NCI-H446 treated with DMSO at 0.1 percent for 48 hours (cell line): ENCODE data around the gene CLMN.

Source experiments
- DNase-seq: peaks from one replicate; lab custom pipeline; 2025; lab: John Stamatoyannopoulos, UW

The CLMN gene

DNA sequence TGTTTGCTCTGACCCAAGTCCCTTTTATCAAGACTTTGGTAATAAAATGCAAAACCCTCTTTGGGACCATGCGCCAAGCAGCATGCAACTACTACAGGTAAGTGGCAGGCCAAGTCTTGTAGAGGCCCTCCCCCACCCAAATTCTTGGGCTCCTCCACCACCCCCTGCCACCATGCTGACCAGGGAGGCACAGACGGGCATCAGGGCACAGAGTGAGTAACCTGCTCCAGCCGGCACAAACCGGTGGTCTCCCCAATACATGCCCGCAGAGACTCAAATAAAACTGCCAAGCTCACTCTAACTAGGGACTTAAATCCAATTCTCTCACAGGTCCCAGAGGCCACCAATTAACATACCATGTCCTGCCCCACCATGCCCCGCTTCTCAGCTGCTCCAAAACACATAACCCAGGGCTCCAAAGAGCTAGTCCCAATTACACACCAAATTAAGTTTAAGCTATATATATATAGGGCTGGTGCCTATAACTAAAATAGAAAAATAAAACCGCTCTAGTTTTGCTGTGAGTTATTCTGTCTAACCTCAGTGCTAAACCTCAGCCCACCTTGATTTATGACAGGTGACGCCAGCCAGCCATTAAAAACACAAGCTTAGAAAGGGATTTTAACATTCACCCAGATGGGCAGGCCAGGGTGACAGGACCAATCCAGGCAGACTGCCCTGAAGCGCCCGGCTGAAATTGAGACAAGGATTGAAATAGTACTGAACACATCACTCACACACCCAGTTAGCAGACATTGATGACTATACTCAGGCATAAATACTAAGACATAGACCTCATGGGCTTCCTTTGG, 81.0 kb downstream of the CLMN start:
- DNase-seq: no peak

DNA sequence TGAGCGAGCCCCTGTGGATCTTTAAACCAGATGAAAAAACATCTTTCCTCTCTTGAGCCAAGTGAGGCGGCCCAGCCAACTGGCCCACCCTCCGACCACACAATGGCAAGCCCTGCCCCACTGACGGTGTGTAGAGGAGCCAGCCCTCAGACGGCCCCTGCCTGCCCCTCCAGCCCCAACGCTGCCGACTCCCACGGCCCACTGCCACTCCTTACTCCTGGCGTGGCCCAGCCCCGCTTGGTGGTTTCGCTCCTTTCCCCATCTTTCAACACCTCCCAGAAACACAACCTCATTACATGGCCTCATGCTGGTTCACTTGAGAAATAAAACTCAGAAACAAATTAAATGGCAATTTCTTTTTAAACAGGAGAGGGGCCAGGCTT, 81.8 kb downstream of the CLMN start:
- no peak for DNase-seq

DNA sequence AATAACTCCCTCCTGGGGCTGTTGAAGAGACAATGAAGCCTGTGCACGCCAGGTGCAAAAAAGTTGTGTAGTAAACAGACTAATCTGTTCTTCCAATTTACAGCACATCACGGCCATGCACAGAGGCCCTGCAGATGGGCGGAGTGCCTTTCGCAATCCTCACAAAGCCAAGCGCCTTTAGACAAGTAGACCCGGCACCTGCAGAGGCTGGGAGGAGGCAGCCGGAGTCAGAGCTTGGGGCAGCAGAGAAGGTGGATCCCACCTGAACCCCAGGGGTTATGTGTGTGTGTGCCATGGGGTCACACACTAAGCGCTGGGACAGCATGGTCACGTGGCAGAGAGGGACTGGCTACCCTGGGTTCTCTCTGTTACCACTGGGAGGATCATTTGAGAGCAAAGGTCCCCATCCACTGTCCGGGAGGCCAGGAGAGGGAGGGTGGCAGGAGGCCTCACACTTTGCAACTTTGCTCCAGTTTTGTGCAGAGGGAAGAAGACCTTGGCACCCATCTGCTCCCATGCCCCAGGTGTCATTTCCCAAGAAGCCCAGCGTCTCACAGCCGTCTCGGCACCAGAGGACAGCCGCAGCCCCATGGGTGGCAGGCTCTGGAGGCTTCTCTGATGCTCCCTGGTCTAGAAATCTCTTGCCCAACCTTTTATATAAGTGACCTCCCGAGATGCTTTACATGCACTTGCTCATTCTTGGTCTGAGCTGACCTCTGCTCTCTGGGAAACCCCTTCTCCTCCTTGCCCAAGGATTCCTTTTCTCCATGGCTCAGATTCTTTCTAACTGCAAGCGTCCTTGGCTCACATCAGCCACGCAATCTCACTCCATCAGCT, 82.4 kb downstream of the CLMN start:
- DNase-seq: no peak

DNA sequence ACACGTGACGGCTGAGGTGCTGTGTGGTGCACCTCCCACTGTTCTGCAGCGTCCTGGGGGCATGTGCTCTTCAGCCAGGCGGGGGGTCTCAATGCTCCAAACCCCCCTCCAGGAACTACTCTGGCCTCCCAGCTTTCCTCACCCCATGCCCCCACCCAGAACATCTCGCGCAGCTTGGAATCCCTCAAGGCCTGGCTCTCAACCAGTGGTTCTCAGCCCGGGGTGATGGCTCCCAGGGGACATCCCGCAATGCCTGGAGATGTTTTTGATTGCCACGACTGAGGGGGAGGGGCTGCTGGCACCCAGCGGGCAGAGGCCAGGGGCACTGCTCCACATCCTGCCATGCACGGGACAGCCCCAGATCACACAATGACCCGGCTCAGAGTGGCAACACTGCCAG, 83.5 kb downstream of the CLMN start:
- no peak for DNase-seq

DNA sequence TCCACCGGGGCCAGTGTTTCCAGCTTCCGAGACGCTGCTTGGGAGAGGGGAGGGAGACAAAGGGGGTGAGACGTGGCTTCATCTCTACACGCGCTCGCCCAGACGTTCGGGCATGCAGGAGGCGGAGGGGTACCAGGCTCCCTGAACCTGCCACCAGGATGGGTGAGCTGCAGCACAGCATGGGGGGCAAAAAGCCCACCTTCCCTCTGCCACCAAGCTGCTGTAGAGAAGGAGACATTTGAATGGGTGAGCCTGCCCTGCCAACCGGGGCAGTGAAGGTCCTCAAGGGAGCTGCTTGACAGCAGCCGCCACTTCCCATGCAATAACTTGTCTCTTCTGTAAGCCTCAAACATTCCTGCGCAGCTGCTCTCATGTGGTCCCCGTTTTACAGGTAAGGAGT, 83.9 kb downstream of the CLMN start:
- no peak for DNase-seq

DNA sequence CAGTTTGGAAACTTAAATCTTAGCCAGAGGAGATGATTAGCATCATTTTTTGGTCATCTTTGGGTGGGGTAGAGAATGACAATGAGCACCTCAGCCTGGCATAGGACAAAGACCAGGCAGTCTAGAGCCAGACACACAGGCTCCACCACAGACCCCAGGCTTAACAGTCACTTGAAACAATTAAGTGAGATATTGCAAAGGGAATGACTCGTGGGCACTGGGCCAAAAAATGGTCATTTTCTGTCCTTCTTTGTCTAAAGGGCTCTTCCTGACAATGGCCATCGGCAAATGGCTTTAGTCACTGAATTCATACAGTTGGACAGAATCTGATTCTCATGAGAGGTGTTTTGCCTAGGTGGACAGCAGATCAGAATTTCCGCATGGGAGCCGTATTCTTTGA, 84.4 kb downstream of the CLMN start:
- no peak for DNase-seq

DNA sequence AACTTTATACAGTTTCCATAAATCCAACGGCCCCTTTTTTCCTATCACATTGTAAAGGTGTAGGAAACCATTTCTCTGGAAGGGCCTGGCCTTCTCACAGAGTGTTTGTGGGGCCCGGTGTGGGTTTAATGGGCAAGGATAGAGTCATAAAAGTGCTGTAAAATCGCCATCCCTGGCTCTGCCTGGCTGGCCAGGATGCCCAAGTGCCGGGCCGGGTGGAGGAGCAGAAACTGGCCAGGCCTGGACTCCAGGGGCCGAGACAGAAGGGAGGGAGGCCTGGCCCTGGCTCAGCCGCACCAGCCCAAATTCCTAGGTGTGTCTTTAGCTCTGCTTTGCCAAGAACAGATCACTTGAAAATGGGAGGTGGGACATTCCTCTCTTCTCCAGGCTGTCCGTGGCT, 85.3 kb downstream of the CLMN start:
- no peak for DNase-seq

DNA sequence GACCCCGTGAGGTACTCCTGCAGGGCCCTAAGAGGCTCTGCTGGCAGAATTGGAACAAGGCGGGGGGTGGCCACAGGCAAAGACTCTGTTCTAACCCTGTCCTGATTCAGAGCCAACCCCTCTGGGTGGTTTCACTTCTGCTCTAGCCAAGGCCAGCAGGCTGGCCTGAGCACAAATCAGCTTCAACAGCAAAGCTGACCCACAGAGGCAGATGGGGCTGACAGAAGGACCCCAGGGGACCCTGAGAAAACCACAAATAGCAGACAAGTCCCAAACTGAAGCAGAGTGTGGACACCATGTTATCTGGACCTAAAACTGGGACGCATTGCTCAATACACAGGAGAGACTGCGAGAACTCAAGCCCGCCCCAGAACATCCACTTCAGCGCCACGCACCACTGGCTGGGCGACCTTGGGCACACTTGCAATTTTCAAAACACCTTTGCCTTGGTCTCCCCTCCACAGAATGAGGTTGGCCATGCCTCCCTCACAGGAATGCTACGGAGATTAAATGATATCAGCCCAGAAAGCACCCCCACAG, 85.9 kb downstream of the CLMN start:
- DNase-seq: no peak

DNA sequence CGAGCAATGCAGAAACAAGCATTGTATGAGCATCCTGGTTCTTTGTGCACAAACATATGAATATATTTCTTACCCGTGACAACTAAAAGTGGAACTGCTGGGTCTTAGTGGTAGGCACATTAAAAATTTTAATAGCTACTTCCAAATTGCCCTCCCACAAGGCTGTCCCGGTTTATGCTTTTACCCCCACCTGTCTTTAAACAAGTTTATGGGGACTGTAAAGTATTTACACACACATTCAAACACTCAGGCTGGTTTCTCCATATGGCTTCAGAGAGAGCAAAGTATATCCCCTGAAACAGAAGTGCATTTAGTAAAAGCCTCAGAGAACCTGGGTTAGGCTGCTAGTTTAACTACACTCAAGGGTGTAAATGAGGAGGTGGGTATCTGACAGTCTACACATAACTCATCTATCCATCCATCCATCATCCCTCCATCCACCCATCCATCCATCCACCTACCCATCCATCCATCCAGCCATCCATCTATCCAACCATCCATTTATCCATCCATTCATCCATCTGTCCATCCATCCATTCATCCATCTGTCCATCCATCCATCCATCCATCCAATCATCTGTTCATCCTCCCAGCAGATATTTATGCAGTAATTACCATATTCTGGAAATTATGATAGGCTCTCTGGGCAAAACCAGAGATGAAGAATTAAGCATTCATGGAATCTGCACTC, 86.7 kb downstream of the CLMN start:
- no peak for DNase-seq

DNA sequence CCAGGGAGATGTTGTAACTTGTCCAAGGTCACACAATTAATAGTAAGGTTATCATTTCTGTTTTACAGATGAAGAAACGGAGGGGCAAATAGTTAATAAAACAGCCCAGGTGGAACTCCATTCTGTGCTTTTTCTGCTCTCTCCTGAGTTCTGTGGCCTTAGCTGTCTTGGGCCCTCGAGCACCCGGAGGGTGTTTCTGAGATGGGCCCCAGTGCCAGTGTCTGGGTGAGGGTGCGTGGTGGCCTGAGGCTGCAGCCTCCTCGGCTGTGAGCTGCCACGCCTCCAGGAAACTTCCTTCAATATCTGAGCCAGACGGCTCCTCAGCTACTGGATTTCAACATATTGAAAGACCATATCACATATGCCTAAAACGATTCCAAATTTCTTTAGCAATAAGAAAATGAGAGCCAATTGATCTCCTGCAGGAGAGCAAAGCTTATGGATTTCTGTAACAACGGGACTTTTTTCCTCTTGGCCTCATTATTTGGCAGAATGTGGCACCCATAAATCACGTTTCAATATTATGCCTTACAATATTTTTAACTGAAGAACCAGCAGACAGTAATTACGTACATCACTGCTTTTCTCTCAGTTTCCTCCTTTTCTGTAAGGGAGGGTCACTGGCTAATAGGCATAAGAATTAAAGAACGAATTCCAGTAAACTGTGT, 87.6 kb downstream of the CLMN start:
- DNase-seq: no peak

DNA sequence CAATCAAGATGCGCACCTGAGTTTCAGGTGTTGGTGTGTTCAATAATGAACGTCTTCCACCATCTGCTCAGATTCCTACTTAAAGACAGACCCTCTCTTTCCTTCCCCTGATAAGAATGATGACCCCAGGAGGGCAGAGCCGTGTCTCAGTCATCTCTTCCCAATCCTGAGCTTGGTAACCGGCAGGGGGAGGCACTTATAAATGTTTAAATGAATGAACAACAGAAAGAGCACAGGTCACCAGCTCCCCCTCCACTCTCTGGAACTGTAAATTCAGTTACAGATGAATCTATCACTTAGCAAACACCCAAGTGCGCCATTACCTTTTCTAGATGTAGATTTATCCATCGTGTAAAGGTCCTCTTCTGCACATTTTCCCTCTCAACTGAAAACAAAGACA, 90.0 kb downstream of the CLMN start:
- DNase-seq: no peak

DNA sequence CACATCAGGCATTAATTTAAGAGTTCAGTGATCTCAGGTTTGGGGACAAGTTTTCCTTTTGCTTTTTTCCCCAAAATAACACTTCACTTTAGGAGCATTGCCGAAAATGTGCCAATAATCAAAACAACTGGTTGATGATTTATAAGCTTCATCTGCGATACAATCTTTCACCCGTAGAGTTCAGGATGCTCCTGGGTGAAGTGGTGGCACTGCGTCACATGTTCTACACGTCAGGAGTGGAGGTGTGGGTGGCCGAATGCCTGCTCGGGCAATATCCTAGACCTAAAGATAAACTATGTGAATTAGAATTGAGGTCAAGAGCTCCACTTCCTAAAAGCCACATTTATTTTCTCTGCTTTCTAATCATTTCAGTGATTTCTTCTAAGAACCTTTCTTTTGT, 91.5 kb downstream of the CLMN start:
- no peak for DNase-seq

DNA sequence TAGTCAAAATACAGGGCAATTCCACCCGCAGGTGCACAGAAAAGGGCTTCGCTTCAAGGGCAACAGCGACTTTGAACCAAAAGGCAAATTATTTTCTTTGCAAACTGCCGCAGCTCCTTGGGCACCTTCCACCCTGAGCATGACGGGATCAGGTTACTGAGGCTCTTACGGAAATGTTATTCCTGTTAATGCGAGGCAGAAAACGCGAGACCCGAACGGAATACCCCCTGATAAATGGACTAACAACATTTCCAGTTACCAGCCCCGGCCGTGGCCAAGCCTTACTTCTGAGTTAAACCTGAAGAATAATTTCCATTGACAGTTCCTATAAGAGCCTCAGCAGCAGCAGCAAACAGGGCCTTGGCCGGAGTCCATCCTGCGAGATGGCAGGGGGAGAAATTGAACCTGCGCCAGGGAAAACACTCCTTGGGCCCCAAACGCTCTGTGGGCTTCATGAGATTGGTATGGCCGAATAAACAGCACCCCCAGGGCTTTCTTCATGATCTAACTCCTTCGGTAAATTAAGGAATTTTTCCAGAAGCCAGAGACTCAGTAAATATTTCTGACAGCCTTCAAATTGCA, 92.3 kb downstream of the CLMN start:
- DNase-seq: peak; percentile 1

DNA sequence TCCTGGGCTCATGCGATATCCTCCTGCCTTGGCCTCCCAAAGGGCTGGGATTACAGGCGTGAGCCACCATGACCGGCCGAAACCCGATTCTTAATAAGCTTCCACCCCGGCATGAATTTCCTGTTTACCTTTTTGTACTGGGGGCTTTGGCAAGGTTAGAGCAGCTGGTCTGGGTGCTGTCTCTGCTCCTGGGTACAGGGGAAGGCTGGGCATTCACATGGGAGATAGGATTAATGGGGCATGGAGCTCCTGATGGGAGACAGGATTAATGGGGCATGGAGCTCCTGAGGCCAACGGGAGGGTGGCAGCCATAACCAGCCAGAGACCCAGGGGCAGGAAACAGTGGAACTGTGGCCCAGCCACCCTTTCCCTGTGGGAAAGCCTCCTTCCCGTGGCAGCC, 92.9 kb downstream of the CLMN start:
- DNase-seq: no peak

DNA sequence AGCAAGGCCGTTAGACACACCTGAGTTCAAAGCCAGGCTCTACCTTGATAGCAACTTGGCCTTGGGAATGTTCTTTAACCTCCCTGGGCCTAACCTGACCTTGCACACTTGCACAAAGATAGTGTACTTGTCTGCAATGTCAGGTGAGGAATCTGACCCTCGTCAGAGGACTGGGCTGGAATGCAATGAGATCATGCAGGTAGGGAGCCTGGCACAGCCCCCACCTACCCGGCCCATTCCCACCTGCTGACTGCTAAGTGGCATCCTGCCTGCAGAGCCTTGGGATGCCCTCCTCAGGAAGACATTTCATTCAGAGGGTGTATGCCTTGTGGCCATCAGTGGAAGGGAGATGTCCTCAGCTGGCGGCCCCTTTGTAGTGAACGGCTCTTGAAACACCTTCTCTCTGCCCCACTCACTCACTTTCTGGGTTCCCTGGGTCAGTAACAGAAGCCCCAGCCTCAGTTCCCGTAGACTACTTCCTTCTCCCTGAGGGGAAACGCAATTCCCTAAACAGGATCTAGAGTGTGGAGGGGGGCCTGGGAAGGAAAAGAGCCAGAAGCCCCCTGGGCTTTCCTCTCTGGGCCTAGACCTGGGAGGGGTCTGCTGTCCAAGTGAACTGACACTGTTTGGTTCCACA, 94.3 kb downstream of the CLMN start:
- no peak for DNase-seq

DNA sequence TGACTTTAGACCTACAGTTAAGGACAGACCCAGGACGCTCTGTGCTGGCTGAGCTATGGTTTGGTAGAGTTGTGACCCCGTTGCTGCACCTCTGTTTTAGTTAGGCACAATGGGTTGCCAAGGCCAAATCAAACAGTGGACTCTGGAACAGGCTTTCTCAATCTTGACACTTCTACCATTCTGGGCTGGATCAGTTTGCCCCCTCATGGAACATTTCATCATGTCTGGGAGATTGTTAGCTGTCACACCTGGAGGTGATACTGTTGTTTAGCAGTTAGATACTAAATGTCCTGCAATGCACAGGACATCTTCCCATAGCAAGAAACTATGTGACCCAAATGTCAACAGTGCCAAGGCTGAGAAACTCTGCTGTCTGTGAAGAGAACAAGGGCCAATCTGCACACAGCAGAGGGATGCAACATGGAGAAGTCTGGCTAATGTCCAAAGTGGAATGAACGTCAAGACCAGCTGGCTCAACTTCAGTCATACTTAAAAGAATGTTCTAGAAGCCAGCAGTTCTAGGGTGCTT, 96.8 kb downstream of the CLMN start:
- no peak for DNase-seq

DNA sequence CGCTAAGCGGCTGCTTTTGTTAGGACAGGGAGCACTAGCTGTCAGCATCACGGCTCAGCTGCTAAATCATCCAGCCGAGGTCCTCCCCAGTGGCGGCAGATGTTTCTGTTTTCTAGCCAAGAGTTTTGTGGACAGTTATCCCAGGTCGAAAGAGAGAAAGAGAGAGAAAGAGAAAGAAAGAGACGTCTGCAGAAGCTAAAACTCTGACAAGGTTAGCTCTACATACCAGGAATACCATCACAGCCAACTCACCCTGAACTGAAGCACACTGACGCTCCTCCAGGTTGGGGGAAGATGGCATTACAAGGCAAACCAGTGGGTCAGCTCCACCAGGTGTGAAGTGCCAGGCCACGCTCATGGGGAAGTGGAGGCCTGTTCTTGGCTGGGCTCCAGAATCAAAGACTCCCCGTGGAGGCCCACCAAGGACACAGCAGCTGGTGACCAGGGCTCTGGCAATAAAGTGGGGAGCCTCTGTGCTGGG, 97.5 kb downstream of the CLMN start:
- no peak for DNase-seq

DNA sequence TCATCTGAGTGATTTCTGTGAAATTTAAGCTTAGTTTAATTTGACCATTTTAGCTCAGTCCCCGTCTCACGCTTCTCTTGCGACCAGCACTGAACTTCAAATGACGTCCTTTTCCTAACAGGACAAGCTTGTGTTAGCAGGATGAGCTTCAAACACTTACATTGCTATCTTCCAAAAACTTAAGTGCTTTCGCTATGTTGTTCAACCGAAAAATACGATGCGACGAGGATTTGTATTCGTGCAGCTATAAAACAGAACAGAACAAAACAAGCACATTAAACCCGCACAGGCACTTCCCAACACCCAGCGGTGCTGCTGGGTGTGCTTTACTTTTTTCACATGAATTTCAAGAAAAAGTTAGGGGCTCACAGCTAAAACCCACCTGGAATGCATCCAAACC, 98.2 kb downstream of the CLMN start:
- no peak for DNase-seq

DNA sequence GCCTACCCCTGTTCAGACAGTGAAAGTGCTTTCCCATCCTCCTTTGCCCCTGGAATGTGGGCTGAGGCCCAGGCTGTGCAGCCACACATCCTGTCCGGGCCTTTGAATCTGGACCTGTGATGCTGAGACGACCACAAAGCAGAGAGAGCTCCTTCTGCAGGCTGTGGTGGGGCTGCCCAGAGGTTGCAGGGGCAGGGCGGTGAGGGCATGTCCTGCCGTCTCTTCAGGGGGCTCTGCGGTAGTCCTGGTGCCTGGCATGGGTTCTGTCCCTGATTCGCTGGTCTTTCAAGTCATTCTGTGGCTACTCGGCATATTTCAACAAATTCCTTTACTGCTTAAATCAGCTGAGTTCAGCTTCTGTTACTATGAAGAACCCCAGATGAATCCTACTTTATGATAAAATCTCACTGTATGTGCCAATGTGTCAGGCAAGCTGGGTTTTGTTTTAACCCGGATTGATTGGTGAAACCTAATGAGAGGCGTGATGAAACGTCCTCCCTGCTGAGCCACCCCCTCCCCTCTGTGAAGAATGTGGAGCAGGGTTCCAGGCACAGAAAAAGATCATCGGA, 99.0 kb downstream of the CLMN start:
- DNase-seq: no peak

DNA sequence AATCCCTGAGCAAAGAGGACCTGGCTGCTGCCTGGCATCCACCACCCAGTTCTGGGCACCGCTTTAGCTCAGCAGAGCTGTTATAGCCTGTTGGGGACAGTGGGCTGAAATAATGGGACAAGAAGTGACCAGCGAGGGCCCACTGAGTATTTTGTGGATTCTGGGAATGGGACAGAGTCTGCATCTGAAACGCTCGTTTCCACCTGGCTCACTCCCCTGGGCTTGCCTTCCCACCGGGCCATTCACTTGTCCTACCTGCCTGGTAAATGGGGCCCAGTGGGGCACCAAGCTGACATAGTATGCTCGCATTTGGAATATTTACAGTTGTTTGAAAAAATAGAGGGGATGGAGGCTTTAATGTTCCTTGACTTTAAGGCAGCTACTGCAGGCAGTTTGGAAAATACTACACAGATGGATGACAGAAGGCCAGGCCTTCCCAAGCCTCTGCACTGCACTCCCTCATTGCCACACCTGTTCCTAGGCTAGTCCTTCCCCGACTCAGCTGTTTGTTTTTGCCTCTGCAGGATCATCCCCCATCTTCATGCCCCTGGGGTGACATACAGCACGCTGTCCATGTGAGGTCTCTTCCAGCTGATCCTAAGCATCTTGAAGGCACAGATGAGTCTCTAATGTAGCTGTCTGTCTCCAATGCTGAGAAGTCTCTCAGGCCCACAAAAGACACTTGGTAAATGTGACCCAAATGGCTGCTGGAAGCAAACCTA, 101.1 kb downstream of the CLMN start:
- DNase-seq: no peak
